GM18951 (cell line): Measurements from ENCODE around the gene COQ8A.

Source experiments
- POLR2A ChIP-seq: IDR thresholded peaks from 4 replicates; pipeline ENCODE4 v1.6.1; 2011; ENCODE audit warnings: mild to moderate bottlenecking; ENCODE audit not compliant: insufficient read length, insufficient read depth; ENCODE audit errors: extremely low read depth
- in situ Hi-C: fragments of 300-500 bp; cut with MboI; formaldehyde crosslinking; loops from one replicate; pipeline ENCODE4 v1.12.0; 2022; ENCODE audit warnings: low sequenced_read_pairs, mixed read lengths, inconsistent platforms; ENCODE audit not compliant: unreplicated experiment

The COQ8A gene

GRCh38 chr1:227033880-227034279, 93.8 kb downstream of the COQ8A start:
- no peak for TF ChIP-seq POLR2A
- in situ Hi-C loops = no loop called here

GRCh38 chr1:227035316-227035715, 95.2 kb downstream of the COQ8A start:
- TF ChIP-seq POLR2A = no peak
- in situ Hi-C loops = no loop called here

- in situ Hi-C loops = no loop called here
- no peak for TF ChIP-seq POLR2A
Measured at GRCh38 chr1:227037121-227037520, 97.0 kb downstream of the COQ8A start.
